GM10248 (cell line): ENCODE measurements around the gene CCND1.

ENCODE experiments used
- CTCF ChIA-PET: fragments of 300-600 bp; sonication (Branson Sonifier 250); formaldehyde crosslinking; extraction: SDS; loops from one replicate; lab custom pipeline; 2021; ENCODE audit warnings: antibody characterized with exemption; lab: Yijun Ruan, JAX
- POLR2A ChIA-PET: fragments of 350-650 bp; sonication (Branson Sonifier 250); formaldehyde crosslinking; extraction: SDS; loops from one replicate; lab custom pipeline; 2020; ENCODE audit warnings: antibody characterized with exemption; lab: Yijun Ruan, JAX
- DNase-seq: peaks from one replicate; pipeline ENCODE4 v3.0.0; 2012; ENCODE audit errors: extremely low spot score
- TF ChIP-seq, protein P1 (sequence below): IDR thresholded peaks from 2 replicates; pipeline ENCODE4 v1.5.1; 2012; ENCODE audit warnings: mild to moderate bottlenecking, low read depth; ENCODE audit errors: extremely low read depth, missing control alignments, control extremely low read depth

CCND1 gene

DNA sequence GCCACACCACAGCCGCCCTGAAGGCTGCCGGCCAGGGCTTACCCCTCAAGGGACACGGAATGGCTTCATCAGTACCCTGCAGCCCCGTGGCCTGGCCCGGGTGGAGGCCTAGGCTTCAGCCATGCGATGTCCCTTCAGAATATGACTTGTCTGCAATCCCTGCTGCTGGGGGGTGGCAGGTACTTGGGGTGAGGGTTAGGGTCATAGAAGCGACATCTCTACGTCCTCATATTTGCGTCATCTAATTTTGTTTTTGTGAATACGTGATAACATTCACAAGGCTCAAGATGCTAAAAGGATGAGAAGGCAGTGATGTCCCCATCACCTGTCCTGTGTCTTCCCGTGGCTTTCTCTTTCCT, 6.4 kb downstream of the CCND1 start:
- CTCF ChIA-PET, result interaction anchor here (2.0 kb wide), 1 partner anchor 23 kb away, joined by 6 read pairs; no protein-coding TSS in a partner anchor
- TF ChIP-seq, protein P1, sequence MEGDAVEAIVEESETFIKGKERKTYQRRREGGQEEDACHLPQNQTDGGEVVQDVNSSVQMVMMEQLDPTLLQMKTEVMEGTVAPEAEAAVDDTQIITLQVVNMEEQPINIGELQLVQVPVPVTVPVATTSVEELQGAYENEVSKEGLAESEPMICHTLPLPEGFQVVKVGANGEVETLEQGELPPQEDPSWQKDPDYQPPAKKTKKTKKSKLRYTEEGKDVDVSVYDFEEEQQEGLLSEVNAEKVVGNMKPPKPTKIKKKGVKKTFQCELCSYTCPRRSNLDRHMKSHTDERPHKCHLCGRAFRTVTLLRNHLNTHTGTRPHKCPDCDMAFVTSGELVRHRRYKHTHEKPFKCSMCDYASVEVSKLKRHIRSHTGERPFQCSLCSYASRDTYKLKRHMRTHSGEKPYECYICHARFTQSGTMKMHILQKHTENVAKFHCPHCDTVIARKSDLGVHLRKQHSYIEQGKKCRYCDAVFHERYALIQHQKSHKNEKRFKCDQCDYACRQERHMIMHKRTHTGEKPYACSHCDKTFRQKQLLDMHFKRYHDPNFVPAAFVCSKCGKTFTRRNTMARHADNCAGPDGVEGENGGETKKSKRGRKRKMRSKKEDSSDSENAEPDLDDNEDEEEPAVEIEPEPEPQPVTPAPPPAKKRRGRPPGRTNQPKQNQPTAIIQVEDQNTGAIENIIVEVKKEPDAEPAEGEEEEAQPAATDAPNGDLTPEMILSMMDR, result no peak
- no peak for DNase-seq
- POLR2A ChIA-PET, result no interaction called here

DNA sequence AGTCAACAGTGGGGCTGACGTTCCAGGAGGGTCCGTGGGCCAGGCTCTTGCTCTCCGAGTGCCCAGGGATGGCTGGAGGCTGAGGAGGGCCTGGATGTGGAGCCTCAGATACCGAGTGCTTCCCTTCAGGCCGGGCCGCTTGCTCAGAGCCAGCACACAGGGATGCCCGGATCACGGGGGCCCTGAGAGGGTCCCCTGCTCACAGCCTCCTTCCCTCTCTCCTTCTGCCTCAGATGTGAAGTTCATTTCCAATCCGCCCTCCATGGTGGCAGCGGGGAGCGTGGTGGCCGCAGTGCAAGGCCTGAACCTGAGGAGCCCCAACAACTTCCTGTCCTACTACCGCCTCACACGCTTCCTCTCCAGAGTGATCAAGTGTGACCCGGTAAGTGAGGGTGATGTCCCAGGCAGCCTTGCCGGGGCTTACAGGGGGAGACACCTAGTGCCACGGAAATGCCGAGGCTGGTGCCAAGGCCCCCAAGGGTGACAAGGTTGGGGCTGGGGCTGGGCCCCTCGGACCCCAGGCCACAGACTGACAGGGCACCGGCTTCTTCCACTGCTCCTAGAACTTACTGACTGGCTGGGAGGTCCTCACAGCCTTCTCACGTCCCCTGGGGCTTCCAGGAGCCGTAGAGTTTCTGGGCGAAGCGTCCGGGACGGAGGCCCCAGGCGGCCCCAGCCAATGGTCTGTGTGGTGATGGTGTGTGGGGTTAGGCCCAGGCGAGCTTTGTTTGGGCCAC, 7.0 kb downstream of the CCND1 start:
- TF ChIP-seq, protein P1, result no peak
- POLR2A ChIA-PET, result no interaction called here
- no peak for DNase-seq
- CTCF ChIA-PET, result no interaction called here

DNA sequence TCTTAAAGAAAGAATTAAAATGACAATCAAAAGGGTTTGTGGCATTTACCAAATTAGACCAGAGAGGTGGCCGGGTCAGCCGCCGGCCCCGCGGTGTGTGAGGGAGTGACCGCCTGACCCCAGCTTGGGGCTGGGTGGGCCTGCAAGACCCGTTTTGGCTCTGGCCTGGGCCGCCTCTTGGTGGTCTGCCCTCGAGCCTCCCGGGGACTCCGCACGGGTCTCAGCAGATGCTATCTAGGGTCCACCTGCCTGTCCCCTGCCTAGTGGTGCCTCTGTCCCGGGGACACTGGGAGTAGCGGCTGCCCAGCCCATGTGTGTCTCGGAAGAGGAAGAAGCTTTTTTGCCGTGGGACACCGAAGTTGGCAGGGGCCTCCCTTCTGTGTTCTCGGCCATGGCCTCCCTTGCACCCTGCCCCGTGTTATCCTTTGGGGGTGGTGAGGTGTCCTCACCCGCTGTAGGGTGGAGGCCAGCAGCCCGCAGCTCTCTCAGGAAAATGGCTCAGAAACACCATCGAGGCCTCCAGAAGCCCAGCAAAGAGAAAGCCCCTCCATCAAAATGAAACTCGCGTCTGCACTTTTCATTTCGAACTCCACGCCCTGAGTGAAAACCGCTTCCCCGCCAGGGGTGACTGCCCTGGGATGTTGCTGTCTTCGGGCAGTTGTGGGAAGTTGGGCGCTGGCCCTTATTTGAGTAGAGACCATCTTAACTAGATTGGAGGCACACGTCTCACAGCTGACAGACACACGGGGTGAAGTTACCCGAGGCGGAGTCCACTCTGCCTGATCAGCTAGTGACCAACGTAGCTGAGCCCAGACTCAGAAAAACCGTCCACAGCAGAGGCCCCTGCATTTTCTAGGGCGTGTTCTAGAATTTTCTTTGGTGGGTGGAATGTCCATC, 8.0 kb downstream of the CCND1 start:
- ChIA-PET POLR2A (no interaction called here), CTCF (interaction anchor here (1.1 kb wide), 1 partner anchor 548 kb away, joined by 3 read pairs; no protein-coding TSS in a partner anchor)
- TF ChIP-seq, protein P1, result no peak
- DNase-seq, result no peak

DNA sequence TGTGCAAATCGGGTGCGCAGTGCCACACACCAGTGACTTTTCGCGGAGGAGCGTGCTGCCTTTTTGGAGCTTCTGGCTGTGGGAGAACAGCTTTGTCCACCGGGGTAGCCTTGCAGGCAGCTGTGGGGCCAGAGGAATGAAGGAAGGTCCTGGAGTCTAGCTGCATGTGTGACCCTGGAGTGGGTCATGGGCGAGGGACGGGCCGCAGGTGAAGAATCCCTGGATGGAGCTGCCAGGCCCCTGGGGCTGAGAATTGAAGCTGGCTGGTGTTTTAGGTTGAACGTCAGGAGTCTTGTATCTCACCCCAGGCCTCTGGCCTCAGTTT, 8.6 kb downstream of the CCND1 start:
- CTCF ChIA-PET, result interaction anchor here (1.1 kb wide), 1 partner anchor 548 kb away, joined by 3 read pairs; no protein-coding TSS in a partner anchor
- DNase-seq, result no peak
- TF ChIP-seq, protein P1, result no peak
- POLR2A ChIA-PET, result no interaction called here

DNA sequence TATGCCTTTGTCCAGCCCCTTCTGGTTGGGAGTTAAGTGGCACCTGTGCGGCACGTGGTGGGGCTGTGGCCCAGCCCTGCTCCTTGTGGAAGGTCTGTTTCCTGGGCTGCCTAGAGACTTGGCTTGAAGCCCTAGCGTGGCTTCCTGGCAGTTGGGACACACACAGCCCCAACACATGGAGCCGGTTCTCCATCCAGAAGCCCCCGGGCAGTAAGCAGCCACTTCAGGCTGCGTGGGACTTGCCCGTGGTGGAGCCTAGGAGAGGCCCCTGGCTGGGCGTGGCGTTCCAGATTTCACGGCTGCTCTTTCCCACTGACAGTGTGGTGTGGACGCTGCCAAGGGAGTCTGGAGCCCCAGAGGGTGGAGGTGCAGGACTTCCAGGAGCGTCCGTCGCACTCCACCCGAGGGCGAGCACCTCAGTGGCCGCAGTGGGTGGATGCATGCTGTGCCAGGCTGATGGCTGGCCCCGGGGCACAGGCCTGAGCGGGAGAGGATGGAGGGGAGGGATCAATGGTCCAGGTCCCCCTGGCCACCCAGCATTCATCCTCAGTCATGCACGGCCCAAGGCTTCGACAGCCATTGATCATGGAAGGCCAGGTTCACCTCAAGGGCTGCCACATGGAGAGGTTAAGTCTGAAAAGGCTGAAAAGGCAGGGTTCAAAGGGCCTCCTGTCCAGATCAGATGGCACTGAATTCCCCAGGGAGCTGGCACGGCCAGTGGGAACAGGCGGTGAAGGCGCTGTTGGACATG, 9.3 kb downstream of the CCND1 start:
- no peak for DNase-seq
- CTCF ChIA-PET, result no interaction called here
- TF ChIP-seq, protein P1, result no peak
- POLR2A ChIA-PET, result no interaction called here

DNA sequence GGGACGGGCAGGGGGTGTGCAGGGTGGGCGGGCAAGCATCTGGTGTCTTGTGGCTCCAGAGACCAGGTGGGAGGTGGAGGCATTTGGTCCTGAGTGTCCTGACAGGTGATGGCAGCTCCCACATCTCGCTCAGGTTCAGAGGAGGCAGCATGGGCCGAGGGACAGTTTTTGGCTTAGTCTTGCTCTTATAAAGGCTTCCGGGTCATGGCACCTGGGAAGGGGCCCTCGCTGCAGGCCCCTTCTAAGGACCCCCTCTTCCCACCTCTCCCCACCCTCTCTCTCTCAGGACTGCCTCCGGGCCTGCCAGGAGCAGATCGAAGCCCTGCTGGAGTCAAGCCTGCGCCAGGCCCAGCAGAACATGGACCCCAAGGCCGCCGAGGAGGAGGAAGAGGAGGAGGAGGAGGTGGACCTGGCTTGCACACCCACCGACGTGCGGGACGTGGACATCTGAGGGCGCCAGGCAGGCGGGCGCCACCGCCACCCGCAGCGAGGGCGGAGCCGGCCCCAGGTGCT, 9.9 kb downstream of the CCND1 start:
- DNase-seq, result no peak
- TF ChIP-seq, protein P1, result no peak
- ChIA-PET CTCF (no interaction called here), POLR2A (no interaction called here)
